Measurements from ENCODE around the gene SLC31A1. TPM values are rescaled to one million over a fixed set of nuclear protein-coding genes. Genes with fewer than 3 reads are reported as not detected.

The SLC31A1 gene
- total and polyA plus RNA-seq, 2 of the 8 experiments (the other 6 are each of a cell fraction or from before 2014, with no cell fraction given): 23.9 to 40.8 TPM

DNA sequence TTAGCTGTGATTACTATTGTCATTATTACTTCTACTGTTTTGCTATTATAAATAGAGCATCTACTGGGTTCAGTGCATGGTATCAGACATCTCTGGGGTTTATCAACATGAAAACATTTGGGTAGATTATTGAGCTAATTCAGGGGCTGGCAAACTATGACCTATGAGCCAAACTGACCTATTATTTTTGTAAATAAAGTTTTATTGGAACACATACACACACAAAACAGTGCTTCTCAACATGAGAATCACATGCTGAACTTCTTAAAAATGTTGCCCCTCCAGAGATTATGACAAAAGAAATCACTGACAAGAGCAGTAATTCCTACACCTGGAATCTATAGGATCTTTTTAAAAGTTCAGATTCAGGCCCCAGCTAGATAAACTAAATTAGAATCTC is 40.2 kb upstream of the SLC31A1 start (continued):
- TF ChIP-seq SIN3A (conservative IDR thresholded peaks at IDR 0.05 in 1 of 2, IDR thresholded peaks at IDR 0.05 in 1 of 2; ENCODE audit: low read depth in 1 of 2, low read length in 2 of 2) (no peak), CHD1 (IDR thresholded peaks at IDR 0.05; ENCODE audit: low read depth, low read length) (no peak), SP1 (IDR thresholded peaks at IDR 0.05; ENCODE audit: low read depth, low read length) (no peak)
